Body of pancreas (tissue), 4 donors: ENCODE data around the gene GPRIN3. TPM values are rescaled to one million over a fixed set of nuclear protein-coding genes. Genes with fewer than 3 reads are reported as not detected.
A peak's percentile ranks its signal among the peaks of the same experiment; 100 is the strongest.

Experiments used
- ATAC-seq: fragments of 150-250 bp; one replicate; pipeline ENCODE4 v1.9.1; 2016
- DNase-seq, 4 donors: peaks; one replicate each; pipeline ENCODE4 v3.0.0-alpha.2; 2019
- H3K27ac ChIP-seq, 4 donors: fragments of 200-600 bp; sonication (generic); 1 replicate in 3 of 4; 2 replicates in 1 of 4; pipeline versions ENCODE4 v1.5.1 to v1.6.1; 2016 to 2019; ENCODE audit warnings: mild to moderate bottlenecking in 1 of 4, mixed read lengths in 1 of 4, moderate library complexity in 1 of 4
- H3K27me3 ChIP-seq, 2 donors: fragments of 200-600 bp; sonication (generic); one replicate each; pipeline ENCODE4 v1.6.0; 2016; ENCODE audit warnings: mild to moderate bottlenecking in 1 of 2
- H3K36me3 ChIP-seq, 2 donors: fragments of 200-600 bp; sonication (generic); replicated peaks in 1 of 2; 2 replicates each; pipeline ENCODE4 v1.5.1; 2016; ENCODE audit warnings: low read depth in 2 of 2; ENCODE audit not compliant: insufficient read depth in 1 of 2
- H3K4me1 ChIP-seq: fragments of 200-600 bp; sonication (generic); one replicate; pipeline ENCODE4 v1.6.0; 2016
- H3K4me3 ChIP-seq, 2 donors: fragments of 200-600 bp; sonication (generic); 1 replicate in 1 of 2; 2 replicates in 1 of 2; pipeline ENCODE4 v1.5.1; 2016 to 2019
- H3K9me3 ChIP-seq, 3 donors: fragments of 200-600 bp; sonication (generic); 1 replicate in 2 of 3; 2 replicates in 1 of 3; pipeline ENCODE4 v1.5.1; 2016
- CTCF ChIP-seq, 7 experiments: fragments of 450-650 bp in 4 of 7; fragments of 200-600 bp in 3 of 7; sonication (generic) in 3 of 7; IDR thresholded peaks; one replicate each; pipeline ENCODE4 v1.5.1; 2016 to 2019; ENCODE audit warnings: antibody characterized with exemption in 7 of 7
- POLR2A ChIP-seq, 3 donors: fragments of 450-650 bp; IDR thresholded peaks; one replicate each; pipeline ENCODE4 v1.6.1; 2016; ENCODE audit warnings: antibody characterized with exemption in 3 of 3, mild to moderate bottlenecking in 2 of 3
- WGBS, 2 donors: methylation state at CpG; one replicate each; pipeline ENCODE4 v1.1.5; 2017; 5-methylcytosine and 5-hydroxymethylcytosine counted together
- intact Hi-C: fragments of 100-400 bp; cut with DNase I; formaldehyde crosslinking; loops from one replicate; pipeline ENCODE4 v1.15.1; 2023
- total RNA-seq, 2 donors: library from RNA; depleted of rRNA; stranded (reverse); fragments of >200 nt; gene quantifications; one replicate each; pipeline ENCODE4 v1.1.0, GENCODE V29; 2016

Gene GPRIN3
- total RNA-seq, 2 donors from 2014 or later = 5.3 to 9.3 TPM

GRCh38 chr4:89331197-89331596 is 23.6 kb upstream of the GPRIN3 start:
- H3K4me3 ChIP-seq = no peak overlapping the region
- intact Hi-C loops = no loop called here
- peaks cover 6% of the 10 kb centered on the region for H3K4me1 ChIP-seq
- no peak for DNase-seq
- no peak for TF ChIP-seq POLR2A (IDR thresholded peaks at IDR 0.05)
- TF ChIP-seq CTCF (IDR thresholded peaks at IDR 0.05) = no peak
- 72 to 75% methylated on average over 2 of the region's 2 CpGs for WGBS, 2 donors
- no peaks in the 10 kb centered on the region for H3K9me3 ChIP-seq
- H3K36me3 ChIP-seq = no peaks in the 10 kb centered on the region
- no peak overlapping the region for H3K27ac ChIP-seq
- ATAC-seq = no peak
- no peaks in the 10 kb centered on the region for H3K27me3 ChIP-seq

- peaks cover 1% of the 10 kb centered on the region for H3K4me1 ChIP-seq
- 89 to 93% methylated on average over 1 of the region's 1 CpG for WGBS, 2 donors
- H3K9me3 ChIP-seq = no peaks in the 10 kb centered on the region
- H3K27ac ChIP-seq = no peak overlapping the region
- intact Hi-C loops = no loop called here
- no peak for DNase-seq
- H3K4me3 ChIP-seq = no peak overlapping the region
- TF ChIP-seq POLR2A (IDR thresholded peaks at IDR 0.05) (no peak), CTCF (IDR thresholded peaks at IDR 0.05) (no peak)
- no peak for ATAC-seq
- H3K27me3 ChIP-seq = no peaks in the 10 kb centered on the region
- no peaks in the 10 kb centered on the region for H3K36me3 ChIP-seq
Measured at GRCh38 chr4:89329280-89329679, 21.7 kb upstream of the GPRIN3 start.

- Histone ChIP-seq H3K4me3 (no peak overlapping the region), H3K36me3 (no peaks in the 10 kb centered on the region), H3K27me3 (no peaks in the 10 kb centered on the region), H3K27ac (peak overlapping the region in 1 of 4 donors; percentile 40), H3K4me1 (no peaks in the 10 kb centered on the region), H3K9me3 (no peaks in the 10 kb centered on the region)
- DNase-seq = peak in 1 of 4 donors; percentile 51
- TF ChIP-seq POLR2A (IDR thresholded peaks at IDR 0.05) (no peak), CTCF (IDR thresholded peaks at IDR 0.05) (no peak)
- intact Hi-C loops = no loop called here
- ATAC-seq = no peak
- WGBS, 2 donors = 72% methylated on average over 2 of the region's 2 CpGs
Measured at GRCh38 chr4:89324671-89325070, 17.1 kb upstream of the GPRIN3 start.

- ATAC-seq (no peak), DNase-seq (no peak)
- H3K4me1 ChIP-seq = no peaks in the 10 kb centered on the region
- no peak for TF ChIP-seq POLR2A (IDR thresholded peaks at IDR 0.05)
- no peak for TF ChIP-seq CTCF (IDR thresholded peaks at IDR 0.05)
- intact Hi-C loops = no loop called here
- no peaks in the 10 kb centered on the region for H3K9me3 ChIP-seq
- no peak overlapping the region for H3K4me3 ChIP-seq
- H3K36me3 ChIP-seq = no peaks in the 10 kb centered on the region
- no peaks in the 10 kb centered on the region for H3K27me3 ChIP-seq
- H3K27ac ChIP-seq = no peak overlapping the region
Measured at GRCh38 chr4:89322671-89323070, 15.1 kb upstream of the GPRIN3 start.

- intact Hi-C loops = no loop called here
- H3K27ac ChIP-seq = no peak overlapping the region
- WGBS, 2 donors = 90 to 92% methylated on average over 2 of the region's 2 CpGs
Measured at GRCh38 chr4:89319756-89320155, 12.2 kb upstream of the GPRIN3 start.

More at GRCh38 chr4:89319756-89320155, 12.2 kb upstream of the GPRIN3 start:
- Histone ChIP-seq H3K9me3 (no peaks in the 10 kb centered on the region), H3K27me3 (no peaks in the 10 kb centered on the region), H3K36me3 (no peaks in the 10 kb centered on the region), H3K4me1 (no peaks in the 10 kb centered on the region), H3K4me3 (no peak overlapping the region)
- DNase-seq (no peak), ATAC-seq (no peak)
- TF ChIP-seq CTCF (IDR thresholded peaks at IDR 0.05) (no peak), POLR2A (IDR thresholded peaks at IDR 0.05) (no peak)
